Measurements from ENCODE around the gene ENDOU. TPM values are rescaled to one million over a fixed set of nuclear protein-coding genes. Genes with fewer than 3 reads are reported as not detected.

Gene ENDOU
- total RNA-seq, 4 donors from 2014 or later: 0.28 to 0.64 TPM; not detected in 2

DNA sequence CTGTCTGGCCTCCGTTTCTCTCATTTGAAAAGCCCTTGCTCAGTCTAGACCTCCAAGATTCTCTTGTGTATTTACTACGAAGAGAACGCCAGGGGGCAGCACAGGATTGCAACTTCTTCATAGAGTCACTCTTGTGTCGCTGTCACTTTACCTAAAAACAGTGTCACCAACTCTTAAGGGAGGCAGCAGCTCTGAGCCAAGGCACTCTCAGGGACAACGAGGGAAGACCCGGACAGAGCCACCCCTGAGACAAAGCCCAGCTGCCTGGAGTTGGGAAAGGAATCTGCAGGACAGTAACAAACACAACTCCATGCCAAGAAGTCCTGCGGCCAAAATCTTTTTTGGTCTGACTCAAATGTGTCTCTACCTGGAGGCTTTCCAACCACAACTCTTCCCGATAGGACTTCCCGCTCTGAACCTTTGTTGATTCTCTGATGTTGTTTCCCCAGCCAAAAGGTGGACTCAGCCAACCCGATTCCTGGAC is 9.9 kb downstream of the ENDOU start:
- Histone ChIP-seq H3K4me3 (peak overlapping the region in 1 of 2 donors; percentile 20), H3K27ac (peak overlapping the region; percentile 86 to 93), H3K27me3 (no peaks in the 10 kb centered on the region), H3K4me1 (peaks cover 3 to 5% of the 10 kb centered on the region in 2 donors), H3K36me3 (no peaks in the 10 kb centered on the region), H3K9me3 (no peaks in the 10 kb centered on the region)
- DNase-seq: peak; percentile 83 to 87
- no peak for TF ChIP-seq POLR2A (IDR thresholded peaks at IDR 0.05)
- TF ChIP-seq, protein P1, sequence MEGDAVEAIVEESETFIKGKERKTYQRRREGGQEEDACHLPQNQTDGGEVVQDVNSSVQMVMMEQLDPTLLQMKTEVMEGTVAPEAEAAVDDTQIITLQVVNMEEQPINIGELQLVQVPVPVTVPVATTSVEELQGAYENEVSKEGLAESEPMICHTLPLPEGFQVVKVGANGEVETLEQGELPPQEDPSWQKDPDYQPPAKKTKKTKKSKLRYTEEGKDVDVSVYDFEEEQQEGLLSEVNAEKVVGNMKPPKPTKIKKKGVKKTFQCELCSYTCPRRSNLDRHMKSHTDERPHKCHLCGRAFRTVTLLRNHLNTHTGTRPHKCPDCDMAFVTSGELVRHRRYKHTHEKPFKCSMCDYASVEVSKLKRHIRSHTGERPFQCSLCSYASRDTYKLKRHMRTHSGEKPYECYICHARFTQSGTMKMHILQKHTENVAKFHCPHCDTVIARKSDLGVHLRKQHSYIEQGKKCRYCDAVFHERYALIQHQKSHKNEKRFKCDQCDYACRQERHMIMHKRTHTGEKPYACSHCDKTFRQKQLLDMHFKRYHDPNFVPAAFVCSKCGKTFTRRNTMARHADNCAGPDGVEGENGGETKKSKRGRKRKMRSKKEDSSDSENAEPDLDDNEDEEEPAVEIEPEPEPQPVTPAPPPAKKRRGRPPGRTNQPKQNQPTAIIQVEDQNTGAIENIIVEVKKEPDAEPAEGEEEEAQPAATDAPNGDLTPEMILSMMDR (IDR thresholded peaks at IDR 0.05): peak; percentile 69 to 91 (median 80)
- intact Hi-C loops (cut with DNase I; ENCODE audit: low total_unique reads): loop anchor here (5.0 to 10.0 kb wide), 2 partner anchors 62 to 119 kb away; no protein-coding TSS in a partner anchor

DNA sequence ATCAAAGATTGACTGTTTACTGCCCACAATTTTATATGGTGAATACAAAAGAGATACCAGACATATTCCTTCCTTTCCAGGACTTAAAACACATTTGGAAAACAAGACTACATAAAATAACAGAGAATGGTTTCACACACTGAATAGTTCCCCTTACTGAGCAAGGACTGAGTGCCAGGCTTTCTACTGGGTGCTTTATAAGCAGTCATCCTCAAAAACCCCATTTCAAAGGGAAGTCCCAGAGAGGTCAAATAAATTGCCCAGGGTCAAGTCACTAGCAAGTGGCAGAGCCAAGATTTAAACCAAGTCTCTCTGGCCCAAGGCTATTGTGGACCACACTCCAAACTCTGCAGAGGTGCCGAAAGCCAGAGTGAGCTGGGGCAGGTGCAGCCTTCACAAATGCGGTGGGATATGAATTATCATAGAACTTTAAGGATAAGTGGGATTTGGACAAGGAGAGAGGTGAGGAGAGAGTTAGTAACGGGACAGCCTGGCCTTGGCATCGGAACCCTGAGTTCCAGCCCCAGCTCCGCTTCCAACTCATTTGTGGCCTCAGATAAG is 10.4 kb downstream of the ENDOU start:
- no peaks in the 10 kb centered on the region for H3K36me3 ChIP-seq
- no peaks in the 10 kb centered on the region for H3K9me3 ChIP-seq
- TF ChIP-seq POLR2A (IDR thresholded peaks at IDR 0.05): no peak
- TF ChIP-seq, protein P1 (IDR thresholded peaks at IDR 0.05): no peak
- intact Hi-C loops (cut with DNase I; ENCODE audit: low total_unique reads): loop anchor here (5.0 to 10.0 kb wide), 2 partner anchors 62 to 120 kb away; no protein-coding TSS in a partner anchor
- H3K4me1 ChIP-seq: peaks cover 3 to 5% of the 10 kb centered on the region in 2 donors
- H3K4me3 ChIP-seq: no peak overlapping the region
- no peaks in the 10 kb centered on the region for H3K27me3 ChIP-seq
- H3K27ac ChIP-seq: peak overlapping the region; percentile 86 to 93
- no peak for DNase-seq

DNA sequence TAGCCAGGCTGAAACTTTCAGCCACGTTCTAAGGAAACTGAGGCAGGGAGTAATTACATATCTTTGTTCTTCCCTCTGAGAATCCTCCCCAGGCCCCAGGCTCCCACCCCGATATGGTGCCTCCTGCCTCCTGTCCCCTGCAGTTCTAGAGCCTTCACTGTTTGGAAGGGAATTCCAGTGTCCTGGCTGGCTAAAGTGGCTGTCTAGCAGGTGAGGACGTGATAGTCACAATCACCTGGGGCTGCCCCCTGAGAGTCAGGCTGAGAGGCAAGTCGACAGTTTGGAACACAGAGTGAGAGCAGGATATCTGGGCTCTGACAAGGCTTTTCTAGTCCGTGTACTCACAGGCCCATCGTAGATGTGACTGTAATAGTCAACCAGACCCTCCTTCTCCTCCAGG is 13.1 kb downstream of the ENDOU start:
- Histone ChIP-seq H3K9me3 (no peaks in the 10 kb centered on the region), H3K4me3 (no peak overlapping the region), H3K36me3 (no peaks in the 10 kb centered on the region), H3K4me1 (no peaks in the 10 kb centered on the region), H3K27ac (no peak overlapping the region), H3K27me3 (no peaks in the 10 kb centered on the region)
- no peak for TF ChIP-seq POLR2A (IDR thresholded peaks at IDR 0.05)
- TF ChIP-seq, protein P1 (IDR thresholded peaks at IDR 0.05): no peak
- intact Hi-C loops (cut with DNase I; ENCODE audit: low total_unique reads): loop anchor here (10.0 kb wide), 1 partner anchor 123 kb away; no protein-coding TSS in a partner anchor
- DNase-seq: no peak

DNA sequence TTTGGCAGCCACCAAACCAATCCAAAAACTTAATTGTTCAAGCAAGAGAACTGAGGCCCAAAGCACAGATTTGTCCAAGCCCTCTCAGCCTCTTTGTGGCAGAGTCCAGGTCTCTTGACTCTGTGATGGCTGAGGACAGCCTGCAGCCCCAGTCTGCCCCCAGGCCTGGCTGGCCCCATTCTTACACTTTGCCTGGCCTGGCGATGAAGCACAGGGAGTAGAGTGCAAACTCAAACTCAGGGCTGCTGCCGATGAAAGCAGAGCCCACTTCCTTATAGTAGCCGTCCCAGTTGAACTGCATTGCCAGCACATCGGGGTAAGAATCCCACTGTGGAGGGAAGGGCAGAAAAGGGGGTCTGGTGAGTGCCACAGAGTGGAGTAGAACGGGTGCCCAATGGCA is 13.8 kb downstream of the ENDOU start:
- Histone ChIP-seq H3K9me3 (no peaks in the 10 kb centered on the region), H3K27me3 (no peaks in the 10 kb centered on the region), H3K4me1 (no peaks in the 10 kb centered on the region), H3K36me3 (no peaks in the 10 kb centered on the region), H3K27ac (no peak overlapping the region), H3K4me3 (no peak overlapping the region)
- TF ChIP-seq, protein P1 (IDR thresholded peaks at IDR 0.05): no peak
- TF ChIP-seq POLR2A (IDR thresholded peaks at IDR 0.05): no peak
- DNase-seq: no peak
- intact Hi-C loops (cut with DNase I; ENCODE audit: low total_unique reads): loop anchor here (10.0 kb wide), 1 partner anchor 123 kb away; no protein-coding TSS in a partner anchor

DNA sequence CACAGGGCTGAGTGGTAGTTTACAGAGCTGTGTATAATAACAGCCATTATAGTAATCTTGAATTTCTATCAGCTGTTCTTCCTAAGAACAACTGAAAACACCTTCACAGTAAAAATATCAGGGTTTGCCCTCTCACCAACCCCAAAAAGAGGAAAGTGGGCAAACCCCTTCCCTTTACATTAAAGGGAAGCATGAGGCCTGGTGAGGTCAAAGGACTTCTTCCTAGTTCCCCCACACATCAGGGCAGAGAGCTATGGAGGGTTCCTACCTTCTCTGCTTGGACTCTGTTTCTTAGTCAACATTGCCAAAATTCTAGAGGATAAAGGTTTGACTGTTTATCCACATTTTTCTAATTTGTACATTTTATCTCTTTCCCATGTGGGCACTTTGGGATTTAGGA is 15.0 kb downstream of the ENDOU start:
- no peaks in the 10 kb centered on the region for H3K27me3 ChIP-seq
- DNase-seq: no peak
- no peak overlapping the region for H3K27ac ChIP-seq
- TF ChIP-seq, protein P1 (IDR thresholded peaks at IDR 0.05): no peak
- no peak for TF ChIP-seq POLR2A (IDR thresholded peaks at IDR 0.05)
- intact Hi-C loops (cut with DNase I; ENCODE audit: low total_unique reads): loop anchor here (10.0 kb wide), 1 partner anchor 125 kb away; no protein-coding TSS in a partner anchor
- no peak overlapping the region for H3K4me3 ChIP-seq
- H3K4me1 ChIP-seq: no peaks in the 10 kb centered on the region
- no peaks in the 10 kb centered on the region for H3K36me3 ChIP-seq
- no peaks in the 10 kb centered on the region for H3K9me3 ChIP-seq
